Activated CD8-positive, alpha-beta memory T cell treated with anti-CD3 and anti-CD28 coated beads, Interleukin-2, amount 10 ng/mL, durations not matched to agents 7 days and 5 days (primary cell): Measurements from ENCODE around the gene STOM. TPM values are rescaled to one million over a fixed set of nuclear protein-coding genes. Genes with fewer than 3 reads are reported as not detected.
A peak's percentile ranks its signal among the peaks of the same experiment; 100 is the strongest.

ENCODE experiments used
- ATAC-seq: fragments of 150-1000 bp; cut with Tn5 transposase; one replicate; pipeline ENCODE4 v1.10.0; 2021; ENCODE audit warnings: moderate library complexity
- CTCF ChIA-PET: fragments of 350-600 bp; sonication (Branson Sonifier 250); formaldehyde crosslinking; loops from one replicate; lab custom pipeline; 2021; ENCODE audit warnings: antibody characterized with exemption; lab: Charles Lee
- DNase-seq: peaks from one replicate; pipeline ENCODE4 v3.0.0-alpha.2; 2020
- H3K27ac Mint-ChIP-seq: one replicate; pipeline ENCODE4 v1.8.0; 2021; ENCODE audit warnings: mild to moderate bottlenecking, mixed read lengths
- H3K27me3 Mint-ChIP-seq: one replicate; pipeline ENCODE4 v1.8.0; 2021; ENCODE audit warnings: mixed read lengths
- H3K36me3 Mint-ChIP-seq: one replicate; pipeline ENCODE4 v1.8.0; 2021; ENCODE audit warnings: mild to moderate bottlenecking, mixed read lengths
- H3K4me1 Mint-ChIP-seq: one replicate; pipeline ENCODE4 v1.8.0; 2021; ENCODE audit warnings: mixed read lengths
- H3K4me3 Mint-ChIP-seq: one replicate; pipeline ENCODE4 v1.8.0; 2021; ENCODE audit warnings: mild to moderate bottlenecking, moderate library complexity, mixed read lengths
- H3K9me3 Mint-ChIP-seq: one replicate; pipeline ENCODE4 v1.8.0; 2022; ENCODE audit warnings: low read depth, mixed read lengths
- total RNA-seq, 2 experiments: library from RNA; stranded (reverse); gene quantifications; one replicate each; pipeline ENCODE4 v1.2.3, GENCODE V29; 2021

STOM gene
- total RNA-seq, 2 experiments from 2014 or later, result 93.1 to 131 TPM

- peaks cover 45% of the 10 kb centered on the region for H3K4me1 Mint-ChIP-seq
- CTCF ChIA-PET, result interaction anchor here (1.5 to 6.3 kb wide), 7 partner anchors 17 to 79 kb away, joined by 3 to 224 read pairs (median 49); no protein-coding TSS in a partner anchor
- no peaks in the 10 kb centered on the region for H3K9me3 Mint-ChIP-seq
- H3K4me3 Mint-ChIP-seq, result no peak overlapping the region
- no peaks in the 10 kb centered on the region for H3K27me3 Mint-ChIP-seq
- DNase-seq (no peak), ATAC-seq (no peak)
- H3K27ac Mint-ChIP-seq, result peak overlapping the region; percentile 65
- H3K36me3 Mint-ChIP-seq, result peaks cover 4% of the 10 kb centered on the region
Measured at GRCh38 chr9:121322037-121322736, 47.9 kb downstream of the STOM start.

- H3K36me3 Mint-ChIP-seq, result peaks cover 4% of the 10 kb centered on the region
- ATAC-seq, result peak; percentile 45
- CTCF ChIA-PET, result interaction anchor here (1.2 to 6.3 kb wide), 31 partner anchors 9 to 176 kb away, joined by 3 to 224 read pairs (median 10); partner anchors contain the start of genes GSN and RAB14
- peak; percentile 83 for DNase-seq
- no peaks in the 10 kb centered on the region for H3K27me3 Mint-ChIP-seq
- no peak overlapping the region for H3K4me3 Mint-ChIP-seq
- peaks cover 45% of the 10 kb centered on the region for H3K4me1 Mint-ChIP-seq
- H3K9me3 Mint-ChIP-seq, result no peaks in the 10 kb centered on the region
- H3K27ac Mint-ChIP-seq, result peak overlapping the region; percentile 54
Measured at GRCh38 chr9:121321016-121321503, 49.0 kb downstream of the STOM start.

GRCh38 chr9:121319383-121319780, 50.7 kb downstream of the STOM start:
- H3K36me3 Mint-ChIP-seq, result peaks cover 4% of the 10 kb centered on the region
- no peak overlapping the region for H3K4me3 Mint-ChIP-seq
- DNase-seq (no peak), ATAC-seq (no peak)
- peaks cover 34% of the 10 kb centered on the region for H3K4me1 Mint-ChIP-seq
- H3K27me3 Mint-ChIP-seq, result no peaks in the 10 kb centered on the region
- CTCF ChIA-PET, result interaction anchor here (0.6 to 6.3 kb wide), 54 partner anchors 8 to 620 kb away, joined by 3 to 224 read pairs (median 8); partner anchors contain the start of genes GSN and RAB14
- H3K9me3 Mint-ChIP-seq, result no peaks in the 10 kb centered on the region
- H3K27ac Mint-ChIP-seq, result no peak overlapping the region

- Mint-ChIP-seq H3K4me1 (peaks cover 30% of the 10 kb centered on the region), H3K27me3 (no peaks in the 10 kb centered on the region), H3K27ac (no peak overlapping the region), H3K36me3 (peaks cover 4% of the 10 kb centered on the region), H3K9me3 (no peaks in the 10 kb centered on the region), H3K4me3 (no peak overlapping the region)
- CTCF ChIA-PET, result interaction anchor here (0.6 to 6.3 kb wide), 24 partner anchors 8 to 620 kb away, joined by 3 to 224 read pairs (median 10); partner anchors contain the start of gene RAB14
- ATAC-seq (no peak), DNase-seq (no peak)
Measured at GRCh38 chr9:121318631-121319382, 51.2 kb downstream of the STOM start.

- CTCF ChIA-PET, result interaction anchor here (0.7 to 6.3 kb wide), 10 partner anchors 8 to 179 kb away, joined by 3 to 224 read pairs (median 10); partner anchors contain the start of gene RAB14
- Mint-ChIP-seq H3K27ac (no peak overlapping the region), H3K36me3 (peaks cover 2% of the 10 kb centered on the region), H3K4me1 (peaks cover 29% of the 10 kb centered on the region), H3K9me3 (no peaks in the 10 kb centered on the region), H3K27me3 (no peaks in the 10 kb centered on the region), H3K4me3 (no peak overlapping the region)
- DNase-seq, result no peak
- ATAC-seq, result no peak
Measured at GRCh38 chr9:121317737-121318630, 52.1 kb downstream of the STOM start.

- Mint-ChIP-seq H3K4me1 (peaks cover 19% of the 10 kb centered on the region), H3K27me3 (no peaks in the 10 kb centered on the region), H3K4me3 (no peak overlapping the region), H3K27ac (no peak overlapping the region), H3K9me3 (no peaks in the 10 kb centered on the region), H3K36me3 (no peaks in the 10 kb centered on the region)
- ATAC-seq (no peak), DNase-seq (no peak)
- CTCF ChIA-PET, result interaction anchor here (1.1 to 6.3 kb wide), 3 partner anchors 72 to 84 kb away, joined by 3 to 224 read pairs (median 3); no protein-coding TSS in a partner anchor
Measured at GRCh38 chr9:121316852-121317373, 53.1 kb downstream of the STOM start.

- Mint-ChIP-seq H3K36me3 (no peaks in the 10 kb centered on the region), H3K9me3 (no peaks in the 10 kb centered on the region), H3K27ac (no peak overlapping the region), H3K27me3 (no peaks in the 10 kb centered on the region), H3K4me1 (peaks cover 15% of the 10 kb centered on the region), H3K4me3 (no peak overlapping the region)
- DNase-seq (no peak), ATAC-seq (no peak)
- CTCF ChIA-PET, result interaction anchor here (0.8 to 1.1 kb wide), 7 partner anchors 29 to 103 kb away, joined by 3 to 4 read pairs (median 3); no protein-coding TSS in a partner anchor
Measured at GRCh38 chr9:121316378-121316777, 53.7 kb downstream of the STOM start.

GRCh38 chr9:121313458-121314152, 56.4 kb downstream of the STOM start:
- Mint-ChIP-seq H3K27me3 (no peaks in the 10 kb centered on the region), H3K4me1 (no peaks in the 10 kb centered on the region), H3K9me3 (no peaks in the 10 kb centered on the region), H3K27ac (no peak overlapping the region), H3K36me3 (no peaks in the 10 kb centered on the region), H3K4me3 (no peak overlapping the region)
- no peak for ATAC-seq
- CTCF ChIA-PET, result interaction anchor here (0.7 to 1.6 kb wide), 7 partner anchors 9 to 100 kb away, joined by 3 to 5 read pairs (median 3); no protein-coding TSS in a partner anchor
- no peak for DNase-seq

- Mint-ChIP-seq H3K4me3 (no peak overlapping the region), H3K36me3 (no peaks in the 10 kb centered on the region), H3K4me1 (no peaks in the 10 kb centered on the region), H3K9me3 (no peaks in the 10 kb centered on the region), H3K27ac (no peak overlapping the region), H3K27me3 (no peaks in the 10 kb centered on the region)
- ATAC-seq (no peak), DNase-seq (no peak)
- CTCF ChIA-PET, result no interaction called here
Measured at GRCh38 chr9:121312169-121312568, 57.9 kb downstream of the STOM start.

- Mint-ChIP-seq H3K4me1 (no peaks in the 10 kb centered on the region), H3K36me3 (no peaks in the 10 kb centered on the region), H3K9me3 (no peaks in the 10 kb centered on the region), H3K4me3 (no peak overlapping the region), H3K27ac (no peak overlapping the region), H3K27me3 (no peaks in the 10 kb centered on the region)
- CTCF ChIA-PET, result interaction anchor here (1.5 kb wide), 1 partner anchor 9 kb away, joined by 5 read pairs; no protein-coding TSS in a partner anchor
- no peak for ATAC-seq
- DNase-seq, result no peak
Measured at GRCh38 chr9:121310571-121310970, 59.5 kb downstream of the STOM start.

GRCh38 chr9:121309833-121310425, 60.1 kb downstream of the STOM start:
- ATAC-seq, result no peak
- CTCF ChIA-PET, result interaction anchor here (1.3 to 1.7 kb wide), 4 partner anchors 8 to 89 kb away, joined by 4 to 9 read pairs (median 5); no protein-coding TSS in a partner anchor
- no peak for DNase-seq

More at GRCh38 chr9:121309833-121310425, 60.1 kb downstream of the STOM start:
- H3K36me3 Mint-ChIP-seq, result no peaks in the 10 kb centered on the region
- no peaks in the 10 kb centered on the region for H3K4me1 Mint-ChIP-seq
- H3K27ac Mint-ChIP-seq, result no peak overlapping the region
- H3K4me3 Mint-ChIP-seq, result no peak overlapping the region
- H3K27me3 Mint-ChIP-seq, result no peaks in the 10 kb centered on the region
- H3K9me3 Mint-ChIP-seq, result no peaks in the 10 kb centered on the region
